ENCODE results near the gene ACOXL.

- TF ChIP-seq TAF1 (IDR thresholded peaks at IDR 0.05; ENCODE audit: low read depth, low read length) (no peak), POLR2A (IDR thresholded peaks at IDR 0.05; ENCODE audit: low read depth, low read length) (no peak), POLR2AphosphoS5 (IDR thresholded peaks at IDR 0.05; ENCODE audit: low read depth, low read length) (no peak), PAX5 (IDR thresholded peaks at IDR 0.05; ENCODE audit: insufficient read depth, low read length, severe bottlenecking) (no peak), SPI1 (IDR thresholded peaks at IDR 0.05; ENCODE audit: low read depth, low read length) (no peak), POU2F2 (IDR thresholded peaks at IDR 0.05; ENCODE audit: low read depth, low read length) (no peak)
These were observed 105.4 kb downstream of the ACOXL start for GRCh38 chr2:110837446-110838409.
